SK-MEL-5 (cell line): ENCODE data around the gene UQCC2. TPM values are rescaled to one million over a fixed set of nuclear protein-coding genes. Genes with fewer than 3 reads are reported as not detected.

ENCODE experiments used
- DNase-seq: peaks from one replicate; pipeline ENCODE4 v3.0.0-alpha.2; 2016; ENCODE audit warnings: low read depth, low spot score
- in situ Hi-C: cut with HindIII; loops from 2 replicates; pipeline ENCODE4 v1.10.0; 2016; ENCODE audit warnings: low sequenced_read_pairs, high pct_unique_total_duplicates, low pct_unique_long_range_greater_than_20kb
- total RNA-seq: library from RNA; depleted of rRNA; stranded (reverse); fragments of >200 nt; shearing (Covaris generic); gene quantifications from 2 replicates; pipeline ENCODE4 v1.2.3, GENCODE V29; 2014

Gene UQCC2
- total RNA-seq, 1 experiment from 2014 or later: 40.1 TPM

- DNase-seq: no peak
- in situ Hi-C loops: no loop called here
Measured at GRCh38 chr6:33673851-33674250, 37.6 kb downstream of the UQCC2 start.

GRCh38 chr6:33672808-33673207 lies 38.7 kb downstream of the UQCC2 start:
- DNase-seq: peak; percentile 77
- in situ Hi-C loops: no loop called here

GRCh38 chr6:33671744-33672072 lies 39.8 kb downstream of the UQCC2 start:
- in situ Hi-C loops: no loop called here

GRCh38 chr6:33670971-33671743 lies 40.3 kb downstream of the UQCC2 start:
- in situ Hi-C loops: no loop called here
- no peak for DNase-seq

More at GRCh38 chr6:33671744-33672072, 39.8 kb downstream of the UQCC2 start:
- no peak for DNase-seq

GRCh38 chr6:33670086-33670660 lies 41.3 kb downstream of the UQCC2 start:
- in situ Hi-C loops: no loop called here
- DNase-seq: no peak

GRCh38 chr6:33668914-33669313 lies 42.6 kb downstream of the UQCC2 start:
- in situ Hi-C loops: no loop called here
- DNase-seq: no peak

GRCh38 chr6:33668328-33668727 lies 43.2 kb downstream of the UQCC2 start:
- DNase-seq: no peak
- in situ Hi-C loops: no loop called here

GRCh38 chr6:33667776-33668175 lies 43.7 kb downstream of the UQCC2 start:
- DNase-seq: no peak
- in situ Hi-C loops: no loop called here

- in situ Hi-C loops: no loop called here
- DNase-seq: no peak
Measured at GRCh38 chr6:33667072-33667471, 44.4 kb downstream of the UQCC2 start.

- no peak for DNase-seq
- in situ Hi-C loops: no loop called here
Measured at GRCh38 chr6:33665957-33666356, 45.5 kb downstream of the UQCC2 start.

GRCh38 chr6:33664506-33665057 lies 46.9 kb downstream of the UQCC2 start:
- in situ Hi-C loops: no loop called here

GRCh38 chr6:33663727-33664449 lies 47.6 kb downstream of the UQCC2 start:
- in situ Hi-C loops: no loop called here
- DNase-seq: no peak

More at GRCh38 chr6:33664506-33665057, 46.9 kb downstream of the UQCC2 start:
- DNase-seq: no peak

GRCh38 chr6:33663028-33663427 lies 48.5 kb downstream of the UQCC2 start:
- no peak for DNase-seq
- in situ Hi-C loops: no loop called here

- in situ Hi-C loops: no loop called here
- no peak for DNase-seq
Measured at GRCh38 chr6:33662318-33662717, 49.2 kb downstream of the UQCC2 start.

- in situ Hi-C loops: no loop called here
- DNase-seq: no peak
Measured at GRCh38 chr6:33661106-33661838, 50.2 kb downstream of the UQCC2 start.

- in situ Hi-C loops: no loop called here
- no peak for DNase-seq
Measured at GRCh38 chr6:33659986-33660385, 51.5 kb downstream of the UQCC2 start.

- in situ Hi-C loops: no loop called here
- DNase-seq: no peak
Measured at GRCh38 chr6:33658982-33659689, 52.4 kb downstream of the UQCC2 start.
